ENCODE data around the gene PRKCE.

DNA sequence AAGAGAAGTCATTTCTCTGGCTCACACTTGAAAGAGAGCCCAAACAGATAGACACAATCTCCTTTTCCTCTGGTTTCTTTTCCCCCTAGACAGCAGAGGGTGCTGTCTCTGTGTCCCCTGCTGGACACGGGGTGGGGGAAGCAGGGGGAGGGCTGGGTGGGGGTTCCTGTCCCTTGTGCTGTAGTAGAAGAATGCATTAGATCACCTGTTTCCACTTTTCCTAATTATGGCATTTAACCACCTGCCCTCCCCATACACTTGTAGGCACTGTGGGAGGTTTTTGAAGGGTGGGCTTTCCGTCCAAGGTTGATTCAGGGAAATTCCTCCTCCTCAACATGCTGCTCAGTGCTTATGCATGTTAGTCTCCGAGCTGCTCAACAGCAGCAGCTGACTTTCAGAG lies 439.5 kb downstream of the PRKCE start:
- TF ChIP-seq CTCF (conservative IDR thresholded peaks at IDR 0.05 in 1 of 2, IDR thresholded peaks at IDR 0.05 in 1 of 2; ENCODE audit: extremely low read depth in 1 of 2, insufficient read depth in 1 of 2, low read depth in 1 of 2, low read length in 2 of 2) (no peak), EZH2 (IDR thresholded peaks at IDR 0.05; ENCODE audit: borderline replicate concordance, low read length) (no peak)

Measured in mammary epithelial cell (primary cell).